Spleen (tissue), 11 donors: Measurements from ENCODE around the gene ATL2. TPM values are rescaled to one million over a fixed set of nuclear protein-coding genes. Genes with fewer than 3 reads are reported as not detected.
"Not testable (repeated sequence)": the region's sequence is repeated elsewhere in the genome, so short reads cannot be mapped to it uniquely, and the experiment has no call there.

Experiments
- DNase-seq: peaks from one replicate; pipeline ENCODE4 v3.0.0-alpha.2; 2020
- H3K27ac ChIP-seq, 8 donors: fragments of 200-600 bp; sonication (generic) in 7 of 8; 1 replicate in 4 of 8; 2 replicates in 4 of 8; pipeline versions ENCODE4 v1.5.0 to v1.8.0; 2016 to 2021; ENCODE audit warnings: inconsistent platforms in 4 of 8, mild to moderate bottlenecking in 4 of 8, moderate library complexity in 1 of 8
- H3K27me3 ChIP-seq, 7 donors: fragments of 200-600 bp; sonication (generic) in 6 of 7; replicated peaks in 1 of 7; 1 replicate in 4 of 7; 2 replicates in 3 of 7; pipeline versions ENCODE4 v1.5.0 to v1.8.0; 2016 to 2021; ENCODE audit warnings: inconsistent platforms in 3 of 7, mild to moderate bottlenecking in 1 of 7
- H3K36me3 ChIP-seq, 6 donors: fragments of 200-600 bp; sonication (generic) in 5 of 6; 1 replicate in 4 of 6; 2 replicates in 2 of 6; pipeline versions ENCODE4 v1.5.0 to v1.8.0; 2016 to 2021; ENCODE audit warnings: inconsistent platforms in 2 of 6
- H3K4me1 ChIP-seq, 6 donors: fragments of 200-600 bp; sonication (generic) in 5 of 6; 1 replicate in 3 of 6; 2 replicates in 3 of 6; pipeline versions ENCODE4 v1.5.0 to v1.8.0; 2016 to 2021; ENCODE audit warnings: inconsistent platforms in 3 of 6
- H3K4me3 ChIP-seq, 8 donors: fragments of 200-600 bp; sonication (generic) in 7 of 8; 1 replicate in 4 of 8; 2 replicates in 4 of 8; pipeline versions ENCODE4 v1.5.0 to v1.8.0; 2016 to 2021; ENCODE audit warnings: inconsistent platforms in 4 of 8, mild to moderate bottlenecking in 4 of 8, moderate library complexity in 2 of 8
- H3K9me3 ChIP-seq, 8 donors: fragments of 200-600 bp; sonication (generic) in 7 of 8; 1 replicate in 4 of 8; 2 replicates in 4 of 8; pipeline versions ENCODE4 v1.5.0 to v1.8.0; 2016 to 2021; ENCODE audit warnings: inconsistent platforms in 4 of 8
- CTCF ChIP-seq, 11 experiments: fragments of 200-600 bp in 7 of 11; fragments of 450-650 bp in 4 of 11; sonication (generic) in 4 of 11; IDR thresholded peaks in 8 of 11; conservative IDR thresholded peaks in 3 of 11; 1 replicate in 7 of 11; 2 replicates in 4 of 11; pipeline versions ENCODE4 v1.4.0 to v1.8.0; 2016 to 2021; ENCODE audit warnings: antibody characterized with exemption in 11 of 11, inconsistent platforms in 4 of 11, mild to moderate bottlenecking in 1 of 11
- POLR2A ChIP-seq, 3 donors: fragments of 450-650 bp; IDR thresholded peaks; one replicate each; pipeline ENCODE4 v1.5.1; 2017; ENCODE audit warnings: antibody characterized with exemption in 3 of 3, mild to moderate bottlenecking in 1 of 3
- POLR2AphosphoS5 ChIP-seq, 3 donors: sonication (generic); formaldehyde crosslinking; IDR thresholded peaks; one replicate each; pipeline ENCODE4 v1.5.1; 2017; ENCODE audit warnings: antibody characterized with exemption in 3 of 3
- WGBS, 5 donors: extraction: QIAGEN DNeasy Blood & Tissue Kit in 3 of 5; methylation state at CpG; one replicate each; pipeline versions ENCODE4 v1.1.5 to v1.1.7; 2013 to 2018; 5-methylcytosine and 5-hydroxymethylcytosine counted together
- intact Hi-C: fragments of 100-400 bp; cut with DNase I; formaldehyde crosslinking; loops from one replicate; pipeline ENCODE4 v1.15.0; 2023; ENCODE audit warnings: low total_unique reads
- polyA plus RNA-seq, 3 donors: library from polyadenylated mRNA; stranded (reverse); fragments of 200-250 nt; gene quantifications; one replicate each; pipeline ENCODE4 v1.2.1, GENCODE V29; 2013
- total RNA-seq, 7 donors: library from RNA; depleted of rRNA in 3 of 7; stranded (reverse); fragments of >200 nt in 3 of 7; fragmentation: NEBNext Ultra II Directional in 4 of 7; extraction: Animal tissue kit (Norgen Biotek cat#: 25700) in 4 of 7; gene quantifications; one replicate each; pipeline versions ENCODE4 v1.1.0 to v1.2.1, GENCODE V29; 2016 to 2021
- donor health status: healthy with polysubstance abuse.
- donor health status: DM: no; HTN: no; CAD: no; lungs with moderate emphysema.
- donor health status: DM: no; HTN: no; CAD: no.
- donor health status: Bipolar disorder and iron deficiency.
- donor health status: healthy.
- donor health status: DM: no; HTN: no; CAD: no.
- donor health status: DM: yes; HTN: yes; CAD: no.

The ATL2 gene
- total and polyA plus RNA-seq, 10 donors = 17.5 to 100 (median 64.2) TPM

GRCh38 chr2:38386377-38386776 is 9.3 kb upstream of the ATL2 start:
- intact Hi-C loops = no loop called here
- WGBS, 5 donors = 24 to 61% (median 47%) methylated on average over 2 of the region's 2 CpGs
- Histone ChIP-seq H3K27me3 (peaks cover 0 to 4% (median 0%) of the 10 kb centered on the region in 7 donors), H3K9me3 (no peaks in the 10 kb centered on the region), H3K36me3 (no peaks in the 10 kb centered on the region), H3K4me1 (peaks cover 0 to 10% (median 2%) of the 10 kb centered on the region in 6 donors), H3K27ac (no peak overlapping the region), H3K4me3 (no peak overlapping the region)
- TF ChIP-seq POLR2A (IDR thresholded peaks at IDR 0.05) = no peak
- no peak for TF ChIP-seq CTCF (IDR thresholded peaks at IDR 0.05 in 8 of 11, conservative IDR thresholded peaks at IDR 0.05 in 3 of 11)
- no peak for TF ChIP-seq POLR2AphosphoS5 (IDR thresholded peaks at IDR 0.05)
- no peak for DNase-seq

- intact Hi-C loops = no loop called here
- Histone ChIP-seq H3K4me1 (peaks cover 0 to 29% (median 10%) of the 10 kb centered on the region in 6 donors), H3K36me3 (no peaks in the 10 kb centered on the region), H3K9me3 (no peaks in the 10 kb centered on the region), H3K27ac (no peak overlapping the region), H3K4me3 (no peak overlapping the region), H3K27me3 (peaks cover 0 to 4% (median 0%) of the 10 kb centered on the region in 7 donors)
- WGBS, 5 donors = 80 to 93% (median 89%) methylated on average over 3 of the region's 3 CpGs
- TF ChIP-seq POLR2A (IDR thresholded peaks at IDR 0.05) (no peak), POLR2AphosphoS5 (IDR thresholded peaks at IDR 0.05) (no peak), CTCF (IDR thresholded peaks at IDR 0.05 in 8 of 11, conservative IDR thresholded peaks at IDR 0.05 in 3 of 11) (no peak)
- DNase-seq = no peak
Observed at GRCh38 chr2:38384338-38384737, 7.3 kb upstream of the ATL2 start.

- H3K9me3 ChIP-seq, H3K27ac ChIP-seq, H3K36me3 ChIP-seq, intact Hi-C loops, H3K4me3 ChIP-seq, H3K27me3 ChIP-seq, DNase-seq: not testable (repeated sequence)
- peaks cover 0 to 25% (median 10%) of the 10 kb centered on the region in 6 donors for H3K4me1 ChIP-seq
- WGBS, 5 donors = 83 to 95% (median 91%) methylated on average over 6 of the region's 6 CpGs
Observed at GRCh38 chr2:38383741-38384140, 6.7 kb upstream of the ATL2 start.

GRCh38 chr2:38381381-38382143 is 4.5 kb upstream of the ATL2 start:
- Histone ChIP-seq H3K4me3 (no peak overlapping the region), H3K27me3 (no peaks in the 10 kb centered on the region), H3K27ac (peak overlapping the region in 3 of 8 donors; percentile 77 to 85 (median 83)), H3K4me1 (peaks cover 0 to 35% (median 16%) of the 10 kb centered on the region in 6 donors), H3K9me3 (no peaks in the 10 kb centered on the region), H3K36me3 (no peaks in the 10 kb centered on the region)
- WGBS, 5 donors = 90 to 98% (median 94%) methylated on average over 6 of the region's 6 CpGs
- DNase-seq = no peak
- intact Hi-C loops = no loop called here
- no peak for TF ChIP-seq POLR2AphosphoS5 (IDR thresholded peaks at IDR 0.05)
- no peak for TF ChIP-seq CTCF (IDR thresholded peaks at IDR 0.05 in 8 of 11, conservative IDR thresholded peaks at IDR 0.05 in 3 of 11)
- no peak for TF ChIP-seq POLR2A (IDR thresholded peaks at IDR 0.05)
